HCT116 (cell line): Measurements from ENCODE around the gene ESYT3. TPM values are rescaled to one million over a fixed set of nuclear protein-coding genes. Genes with fewer than 3 reads are reported as not detected.

ENCODE experiments used
- ATAC-seq: fragments of 200-7000 bp; cut with Tn5 transposase; 2 replicates; pipeline ENCODE4 v1.9.1; 2020; ENCODE audit warnings: mild to moderate bottlenecking, moderate library complexity
- BruUV-seq: library from RNA; stranded (reverse); fragments of 400-500 nt; replicated peaks from 2 replicates; lab custom pipeline; 2021; lab: Mats Ljungman, UMichigan
- CTCF ChIA-PET: fragments of 300-600 bp; sonication (Branson Sonifier 250); formaldehyde crosslinking; loops from one replicate; lab custom pipeline; 2021; ENCODE audit warnings: antibody characterized with exemption; lab: Charles Lee
- POLR2A ChIA-PET: fragments of 300-600, 350-600 bp; sonication (Branson Sonifier 250); formaldehyde crosslinking; loops from one replicate; lab custom pipeline; 2021; ENCODE audit warnings: antibody characterized with exemption; lab: Charles Lee
- RAD21 ChIA-PET, 2 experiments: fragments of 300-600 bp; sonication (Branson Sonifier 250); formaldehyde crosslinking; loops; one replicate each; lab custom pipeline; 2023; ENCODE audit warnings: low total read pairs in 2 of 2; ENCODE audit not compliant: uncharacterized antibody in 2 of 2, unreplicated experiment in 2 of 2, low non-redundant PET in 1 of 2; lab: Charles Lee
- DNase-seq: peaks from one replicate; pipeline ENCODE4 v3.0.0-alpha.2; 2010; ENCODE audit warnings: low read depth, low spot score
- H2AFZ ChIP-seq: fragments of 200-600 bp; shearing (Covaris generic), sonication (generic); 2 replicates; pipeline ENCODE4 v1.6.1; 2017; ENCODE audit warnings: low read depth, mixed run types, mixed read lengths, antibody characterized with exemption, low read length; ENCODE audit not compliant: poor library complexity, severe bottlenecking
- H3K27ac ChIP-seq: 2 replicates; pipeline ENCODE4 v1.5.1; 2012; ENCODE audit warnings: low read depth, low read length
- H3K27me3 ChIP-seq: fragments of 200-600 bp; sonication (generic); 2 replicates; pipeline ENCODE4 v1.6.1; 2016; ENCODE audit warnings: mixed run types, low read length, mixed read lengths; ENCODE audit not compliant: insufficient read depth
- H3K36me3 ChIP-seq, 2 experiments: fragments of 200-500 bp in 1 of 2; fragments of 200-600 bp in 1 of 2; sonication (Bioruptor generic) in 1 of 2; sonication (generic) in 1 of 2; 2 replicates each; pipeline versions ENCODE4 v1.5.1 to v1.6.1; 2014 to 2016; ENCODE audit warnings: low read length in 2 of 2, inconsistent platforms in 1 of 2, mixed read lengths in 1 of 2, mixed run types in 1 of 2; ENCODE audit not compliant: insufficient read depth in 2 of 2, control insufficient read depth in 1 of 2
- H3K4me1 ChIP-seq, 2 experiments: fragments of 200-600 bp in 1 of 2; sonication (generic) in 1 of 2; 2 replicates each; pipeline versions ENCODE4 v1.5.1 to v1.6.1; 2012 to 2017; ENCODE audit warnings: low read length in 2 of 2, inconsistent platforms in 1 of 2, mild to moderate bottlenecking in 1 of 2, mixed read lengths in 1 of 2, mixed run types in 1 of 2, moderate library complexity in 1 of 2; ENCODE audit not compliant: insufficient read depth in 2 of 2, control insufficient read depth in 1 of 2
- H3K4me2 ChIP-seq: fragments of 200-600 bp; sonication (generic); 2 replicates; pipeline ENCODE4 v1.6.1; 2017; ENCODE audit warnings: mixed run types, low read length, mixed read lengths
- H3K4me3 ChIP-seq, 2 experiments: fragments of 200-600 bp in 1 of 2; sonication (generic) in 1 of 2; replicated peaks in 1 of 2; 2 replicates each; pipeline ENCODE4 v1.5.1; 2011 to 2016; ENCODE audit warnings: low read length in 2 of 2, control low read depth in 1 of 2, low read depth in 1 of 2, mild to moderate bottlenecking in 1 of 2, mixed read lengths in 1 of 2, mixed run types in 1 of 2
- H3K79me2 ChIP-seq: fragments of 200-600 bp; sonication (generic); 2 replicates; pipeline ENCODE4 v1.6.1; 2017; ENCODE audit warnings: mild to moderate bottlenecking, mixed run types, low read length, moderate library complexity, mixed read lengths; ENCODE audit not compliant: insufficient read depth
- H3K9ac ChIP-seq: fragments of 200-600 bp; sonication (generic); 2 replicates; pipeline ENCODE4 v1.6.1; 2016; ENCODE audit warnings: low read length, mixed read lengths
- H3K9me2 ChIP-seq: fragments of 200-600 bp; sonication (generic), shearing (Covaris generic); 2 replicates; pipeline ENCODE4 v1.6.1; 2017; ENCODE audit warnings: mixed run types, mild to moderate bottlenecking, moderate library complexity; ENCODE audit not compliant: insufficient read depth
- H3K9me3 ChIP-seq, 2 experiments: fragments of 200-500 bp in 1 of 2; fragments of 200-600 bp in 1 of 2; sonication (Bioruptor generic) in 1 of 2; sonication (generic) in 1 of 2; 2 replicates each; pipeline ENCODE4 v1.6.1; 2014 to 2017; ENCODE audit warnings: low read length in 2 of 2, mixed read lengths in 2 of 2, inconsistent platforms in 1 of 2, low read depth in 1 of 2, mild to moderate bottlenecking in 1 of 2, mixed run types in 1 of 2, moderate library complexity in 1 of 2; ENCODE audit not compliant: control insufficient read depth in 1 of 2, insufficient read depth in 1 of 2
- H4K20me1 ChIP-seq: fragments of 200-600 bp; sonication (generic), shearing (Covaris generic); 2 replicates; pipeline ENCODE4 v1.6.1; 2017; ENCODE audit warnings: mixed run types, mild to moderate bottlenecking, moderate library complexity; ENCODE audit not compliant: insufficient read depth
- ATF3 ChIP-seq: IDR thresholded peaks from 2 replicates; pipeline ENCODE4 v1.6.1; 2012
- CBX3 ChIP-seq: IDR thresholded peaks from 2 replicates; pipeline ENCODE4 v1.6.1; 2012; ENCODE audit warnings: low read depth
- CEBPB ChIP-seq: IDR thresholded peaks from 2 replicates; pipeline ENCODE4 v1.6.1; 2012; ENCODE audit warnings: low read depth
- CTCF ChIP-seq, 3 experiments: fragments of 200-600 bp in 1 of 3; sonication (generic) in 1 of 3; IDR thresholded peaks in 2 of 3; conservative IDR thresholded peaks in 1 of 3; 2 replicates each; pipeline ENCODE4 v1.5.1; 2012 to 2017; ENCODE audit warnings: low read depth in 2 of 3, low read length in 2 of 3, antibody characterized with exemption in 1 of 3, borderline replicate concordance in 1 of 3, control low read depth in 1 of 3, mild to moderate bottlenecking in 1 of 3, mixed read lengths in 1 of 3, mixed run types in 1 of 3, moderate library complexity in 1 of 3; ENCODE audit not compliant: insufficient read depth in 1 of 3
- ELF1 ChIP-seq: IDR thresholded peaks from 2 replicates; pipeline ENCODE4 v1.6.1; 2012; ENCODE audit warnings: low read depth, borderline replicate concordance
- EZH2 ChIP-seq: fragments of 200-600 bp; sonication (generic); IDR thresholded peaks from 2 replicates; pipeline ENCODE4 v1.6.1; 2017; ENCODE audit warnings: antibody characterized with exemption, mixed run types
- EZH2phosphoT487 ChIP-seq: fragments of 200-600 bp; IDR thresholded peaks from 2 replicates; pipeline ENCODE4 v1.6.1; 2018; ENCODE audit warnings: antibody characterized with exemption, borderline replicate concordance
- FOSL1 ChIP-seq: IDR thresholded peaks from 2 replicates; pipeline ENCODE4 v1.6.1; 2012; ENCODE audit warnings: low read depth
- JUND ChIP-seq: IDR thresholded peaks from 2 replicates; pipeline ENCODE4 v1.6.1; 2012
- POLR2AphosphoS5 ChIP-seq: IDR thresholded peaks from 2 replicates; pipeline ENCODE4 v1.6.1; 2011; ENCODE audit warnings: mild to moderate bottlenecking, low read depth, low read length, moderate library complexity
- RAD21 ChIP-seq: IDR thresholded peaks from 2 replicates; pipeline ENCODE4 v1.6.1; 2012; ENCODE audit warnings: low read depth, mild to moderate bottlenecking
- SIN3A ChIP-seq: IDR thresholded peaks from 2 replicates; pipeline ENCODE4 v1.6.1; 2012; ENCODE audit warnings: low read depth
- SP1 ChIP-seq: IDR thresholded peaks from 2 replicates; pipeline ENCODE4 v1.6.1; 2012; ENCODE audit warnings: low read depth
- SRF ChIP-seq: IDR thresholded peaks from 2 replicates; pipeline ENCODE4 v1.6.1; 2012; ENCODE audit warnings: low read depth
- TCF7L2 ChIP-seq: IDR thresholded peaks from 2 replicates; pipeline ENCODE4 v1.7.0; 2011; ENCODE audit warnings: borderline replicate concordance, inconsistent platforms; ENCODE audit not compliant: insufficient read depth, insufficient read length; ENCODE audit errors: extremely low read depth
- YY1 ChIP-seq: IDR thresholded peaks from 2 replicates; pipeline ENCODE4 v1.6.1; 2011; ENCODE audit warnings: low read length, low read depth, moderate library complexity, mild to moderate bottlenecking; ENCODE audit not compliant: insufficient replicate concordance; ENCODE audit errors: extremely low read depth
- ZNF274 ChIP-seq: fragments of 200-500 bp; sonication (Bioruptor generic); IDR thresholded peaks from 2 replicates; pipeline ENCODE4 v1.6.1; 2014; ENCODE audit warnings: mild to moderate bottlenecking, low read depth, low read length, inconsistent platforms
- intact Hi-C: fragments of 100-400 bp; cut with micrococcal nuclease; formaldehyde crosslinking; loops from 2 replicates; pipeline ENCODE4 v1.10.0; 2022
- total RNA-seq: library from RNA; stranded (reverse); gene quantifications from one replicate; pipeline ENCODE4 v1.2.1, GENCODE V29; 2021; ENCODE audit not compliant: unreplicated experiment
- TF ChIP-seq, protein P1 (sequence below): IDR thresholded peaks from 2 replicates; pipeline ENCODE4 v1.6.1; 2012
- TF ChIP-seq, protein P2 (sequence below): IDR thresholded peaks from 2 replicates; pipeline ENCODE4 v1.6.1; 2011; ENCODE audit warnings: mild to moderate bottlenecking, low read length, moderate library complexity; ENCODE audit not compliant: insufficient replicate concordance; ENCODE audit errors: extremely low read depth

Gene ESYT3
- total RNA-seq, 1 experiment from 2014 or later, result 0.05 TPM

DNA sequence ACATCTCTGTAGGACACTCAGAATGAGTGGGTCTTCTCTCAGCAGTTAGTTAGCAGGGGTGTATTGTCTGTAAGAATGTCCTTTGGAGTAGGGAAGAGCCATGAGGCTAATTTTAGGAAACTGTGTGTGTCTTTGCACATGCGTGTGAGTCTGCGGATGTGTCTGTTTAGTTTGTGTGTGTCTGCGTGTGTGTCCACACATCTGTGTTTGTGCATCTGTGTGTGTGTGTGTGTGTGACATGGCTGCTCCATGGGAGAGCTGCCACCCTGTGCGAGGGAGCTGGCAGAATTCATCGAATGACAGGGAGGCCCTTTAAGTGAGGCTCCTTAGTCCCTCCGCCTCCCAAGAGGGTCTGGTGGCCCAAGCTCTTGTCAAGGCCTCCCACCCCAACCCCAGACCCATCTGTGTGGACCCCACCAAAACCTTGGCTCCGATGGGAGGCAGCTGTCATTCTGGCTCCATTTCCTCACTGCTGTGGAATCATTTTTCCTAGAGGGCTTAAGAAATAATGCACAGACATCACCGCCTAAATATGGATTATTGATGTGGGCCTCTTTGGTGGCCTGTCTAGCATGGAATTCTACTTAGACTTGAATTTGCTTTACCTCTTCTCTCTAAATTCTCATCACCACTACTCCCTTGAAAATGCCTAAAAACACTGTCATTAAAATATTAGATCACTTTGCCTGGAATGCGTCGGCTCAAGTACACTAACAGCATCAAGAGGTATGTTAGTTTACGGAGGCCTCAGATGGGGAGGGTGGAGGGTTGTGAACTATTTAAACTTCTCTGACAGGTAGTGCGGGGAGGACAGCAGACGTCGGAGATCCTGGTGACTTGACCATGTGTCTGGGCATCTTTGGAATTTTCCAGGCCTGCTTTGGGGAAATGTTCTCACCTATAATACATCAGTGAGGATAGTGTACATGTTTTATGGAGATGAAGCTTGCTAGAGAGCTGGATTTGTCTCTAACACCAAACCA, 9.4 kb downstream of the ESYT3 start:
- Histone ChIP-seq H3K9me2 (no peaks in the 10 kb centered on the region), H3K79me2 (no peaks in the 10 kb centered on the region), H3K9me3 (no peaks in the 10 kb centered on the region), H3K27ac (no peak overlapping the region), H2AFZ (no peak overlapping the region), H3K36me3 (no peaks in the 10 kb centered on the region), H3K9ac (no peak overlapping the region), H3K4me1 (peaks cover 14 to 18% of the 10 kb centered on the region in 2 experiments), H3K4me2 (no peak overlapping the region), H3K4me3 (no peak overlapping the region), H3K27me3 (no peaks in the 10 kb centered on the region), H4K20me1 (no peaks in the 10 kb centered on the region)
- ChIA-PET CTCF (interaction anchor here (1.5 kb wide), 1 partner anchor 26 kb away, joined by 4 read pairs; no protein-coding TSS in a partner anchor), POLR2A (no interaction called here), RAD21 (no interaction called here)
- DNase-seq, result no peak
- BruUV-seq, result no TSS peak
- intact Hi-C loops, result no loop called here
- no peak for ATAC-seq
- no peak for TF ChIP-seq ELF1
- no peak for TF ChIP-seq CBX3
- no peak for TF ChIP-seq ZNF274
- TF ChIP-seq, protein P1, sequence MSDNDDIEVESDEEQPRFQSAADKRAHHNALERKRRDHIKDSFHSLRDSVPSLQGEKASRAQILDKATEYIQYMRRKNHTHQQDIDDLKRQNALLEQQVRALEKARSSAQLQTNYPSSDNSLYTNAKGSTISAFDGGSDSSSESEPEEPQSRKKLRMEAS, result no peak
- TF ChIP-seq EZH2phosphoT487, result no peak
- no peak for TF ChIP-seq YY1
- no peak for TF ChIP-seq CTCF (IDR thresholded peaks at IDR 0.05 in 2 of 3, conservative IDR thresholded peaks at IDR 0.05 in 1 of 3; ENCODE audit: borderline replicate concordance in 1 of 3, insufficient read depth in 1 of 3, low read depth in 2 of 3, low read length in 2 of 3)
- TF ChIP-seq SRF, result no peak
- TF ChIP-seq CEBPB, result no peak
- TF ChIP-seq, protein P2, sequence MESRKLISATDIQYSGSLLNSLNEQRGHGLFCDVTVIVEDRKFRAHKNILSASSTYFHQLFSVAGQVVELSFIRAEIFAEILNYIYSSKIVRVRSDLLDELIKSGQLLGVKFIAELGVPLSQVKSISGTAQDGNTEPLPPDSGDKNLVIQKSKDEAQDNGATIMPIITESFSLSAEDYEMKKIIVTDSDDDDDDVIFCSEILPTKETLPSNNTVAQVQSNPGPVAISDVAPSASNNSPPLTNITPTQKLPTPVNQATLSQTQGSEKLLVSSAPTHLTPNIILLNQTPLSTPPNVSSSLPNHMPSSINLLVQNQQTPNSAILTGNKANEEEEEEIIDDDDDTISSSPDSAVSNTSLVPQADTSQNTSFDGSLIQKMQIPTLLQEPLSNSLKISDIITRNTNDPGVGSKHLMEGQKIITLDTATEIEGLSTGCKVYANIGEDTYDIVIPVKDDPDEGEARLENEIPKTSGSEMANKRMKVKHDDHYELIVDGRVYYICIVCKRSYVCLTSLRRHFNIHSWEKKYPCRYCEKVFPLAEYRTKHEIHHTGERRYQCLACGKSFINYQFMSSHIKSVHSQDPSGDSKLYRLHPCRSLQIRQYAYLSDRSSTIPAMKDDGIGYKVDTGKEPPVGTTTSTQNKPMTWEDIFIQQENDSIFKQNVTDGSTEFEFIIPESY, result no peak
- no peak for TF ChIP-seq SP1
- TF ChIP-seq SIN3A, result no peak
- TF ChIP-seq EZH2, result no peak
- TF ChIP-seq JUND, result no peak
- TF ChIP-seq POLR2AphosphoS5, result no peak
- no peak for TF ChIP-seq TCF7L2
- TF ChIP-seq RAD21, result no peak
- no peak for TF ChIP-seq FOSL1
- no peak for TF ChIP-seq ATF3
